Panc1 (cell line): ENCODE measurements around the gene PPP1R12A. TPM values are rescaled to one million over a fixed set of nuclear protein-coding genes. Genes with fewer than 3 reads are reported as not detected.
A peak's percentile ranks its signal among the peaks of the same experiment; 100 is the strongest.

ENCODE experiments used
- ATAC-seq: fragments of 200-7000 bp; cut with Tn5 transposase; 2 replicates; pipeline ENCODE4 v1.9.1; 2020; ENCODE audit warnings: mild to moderate bottlenecking, moderate library complexity
- BruUV-seq: library from RNA; stranded (reverse); fragments of 400-500 nt; replicated peaks from 2 replicates; lab custom pipeline; 2021; lab: Mats Ljungman, UMichigan
- CTCF ChIA-PET: fragments of 300-600 bp; sonication (Branson Sonifier 250); formaldehyde crosslinking; loops from one replicate; lab custom pipeline; 2022; ENCODE audit warnings: antibody characterized with exemption; lab: Charles Lee
- POLR2A ChIA-PET: fragments of 300-600 bp; sonication (Branson Sonifier 250); formaldehyde crosslinking; loops from one replicate; lab custom pipeline; 2022; ENCODE audit warnings: antibody characterized with exemption; lab: Charles Lee
- DNase-seq: peaks from one replicate; pipeline ENCODE4 v3.0.0-alpha.2; 2010; ENCODE audit warnings: low read depth, low spot score
- H3K27ac ChIP-seq: 2 replicates; pipeline ENCODE4 v1.5.1; 2011; ENCODE audit warnings: mild to moderate bottlenecking, low read length, inconsistent platforms
- H3K27me3 ChIP-seq: fragments of 200-500 bp; sonication (Bioruptor generic); 2 replicates; pipeline ENCODE4 v1.6.0; 2014; ENCODE audit warnings: low read length, inconsistent platforms; ENCODE audit not compliant: control insufficient read depth, insufficient read depth
- H3K36me3 ChIP-seq: fragments of 200-500 bp; sonication (Bioruptor generic); 2 replicates; pipeline ENCODE4 v1.5.1; 2014; ENCODE audit warnings: inconsistent platforms, mild to moderate bottlenecking, low read length, moderate library complexity; ENCODE audit not compliant: control insufficient read depth, insufficient read depth
- H3K4me1 ChIP-seq: 2 replicates; pipeline ENCODE4 v1.5.1; 2011; ENCODE audit warnings: inconsistent platforms, mild to moderate bottlenecking, low read length, moderate library complexity; ENCODE audit not compliant: control insufficient read depth, insufficient read depth
- H3K4me3 ChIP-seq, 2 experiments: 2 replicates each; pipeline ENCODE4 v1.5.1; 2011 to 2012; ENCODE audit warnings: low read depth in 2 of 2, low read length in 2 of 2, mild to moderate bottlenecking in 2 of 2, inconsistent platforms in 1 of 2, moderate library complexity in 1 of 2
- H3K9me3 ChIP-seq: fragments of 200-500 bp; sonication (Bioruptor generic); 2 replicates; pipeline ENCODE4 v1.5.1; 2014; ENCODE audit warnings: low read depth, mild to moderate bottlenecking, inconsistent platforms, low read length, moderate library complexity; ENCODE audit not compliant: control insufficient read depth, insufficient read depth
- CTCF ChIP-seq: fragments of 450-650 bp; IDR thresholded peaks from 2 replicates; pipeline ENCODE4 v1.5.1; 2017; ENCODE audit warnings: mild to moderate bottlenecking
- POLR2AphosphoS5 ChIP-seq: IDR thresholded peaks from 2 replicates; pipeline ENCODE4 v1.6.1; 2012; ENCODE audit warnings: mild to moderate bottlenecking, low read depth, low read length, moderate library complexity
- SIN3A ChIP-seq: IDR thresholded peaks from 2 replicates; pipeline ENCODE4 v1.6.1; 2012; ENCODE audit warnings: low read depth, mild to moderate bottlenecking, low read length, moderate library complexity, borderline replicate concordance; ENCODE audit not compliant: insufficient read depth
- TCF7L2 ChIP-seq: IDR thresholded peaks from 2 replicates; pipeline ENCODE4 v1.6.1; 2011; ENCODE audit warnings: mild to moderate bottlenecking, low read depth, low read length, inconsistent platforms
- in situ Hi-C: cut with HindIII; loops from 2 replicates; pipeline ENCODE4 v1.10.0; 2016; ENCODE audit warnings: low sequenced_read_pairs, low pct_unique_long_range_greater_than_20kb
- intact Hi-C: fragments of 100-400 bp; cut with micrococcal nuclease; formaldehyde crosslinking; loops from one replicate; pipeline ENCODE4 v1.10.0; 2022; ENCODE audit not compliant: unreplicated experiment
- total RNA-seq: library from RNA; stranded (reverse); gene quantifications from one replicate; pipeline ENCODE4 v1.2.1, GENCODE V29; 2021; ENCODE audit not compliant: unreplicated experiment
- TF ChIP-seq, protein P1 (sequence below), 2 experiments: IDR thresholded peaks; 2 replicates each; pipeline ENCODE4 v1.6.1; 2011 to 2012; ENCODE audit warnings: low read depth in 2 of 2, control low read depth in 1 of 2, low read length in 1 of 2, mild to moderate bottlenecking in 1 of 2, moderate library complexity in 1 of 2; ENCODE audit not compliant: insufficient read depth in 1 of 2

The PPP1R12A gene
- total RNA-seq, 1 experiment from 2014 or later, result 61.6 TPM

DNA sequence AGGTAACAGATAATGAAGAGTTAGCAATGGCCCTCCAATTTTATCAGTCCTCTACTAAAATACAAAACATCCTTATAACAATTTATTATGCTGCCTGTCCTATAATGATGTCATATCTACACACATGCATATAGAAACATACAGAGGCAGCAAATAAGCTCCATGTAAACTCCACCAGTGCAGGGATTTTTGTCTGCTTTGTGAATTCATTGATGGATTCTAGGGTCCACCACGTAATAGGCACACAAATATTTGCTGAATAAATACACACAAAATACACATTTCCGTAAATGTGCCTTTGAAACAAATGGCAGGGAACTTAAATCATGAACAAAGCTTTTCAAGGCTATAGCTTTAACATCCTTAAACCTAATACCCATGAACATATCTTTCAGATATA, 34.7 kb downstream of the PPP1R12A start:
- Histone ChIP-seq H3K4me1 (peaks cover 6% of the 10 kb centered on the region), H3K9me3 (no peaks in the 10 kb centered on the region), H3K27ac (no peak overlapping the region), H3K27me3 (no peaks in the 10 kb centered on the region), H3K36me3 (no peaks in the 10 kb centered on the region), H3K4me3 (no peak overlapping the region)
- TF ChIP-seq, protein P1, sequence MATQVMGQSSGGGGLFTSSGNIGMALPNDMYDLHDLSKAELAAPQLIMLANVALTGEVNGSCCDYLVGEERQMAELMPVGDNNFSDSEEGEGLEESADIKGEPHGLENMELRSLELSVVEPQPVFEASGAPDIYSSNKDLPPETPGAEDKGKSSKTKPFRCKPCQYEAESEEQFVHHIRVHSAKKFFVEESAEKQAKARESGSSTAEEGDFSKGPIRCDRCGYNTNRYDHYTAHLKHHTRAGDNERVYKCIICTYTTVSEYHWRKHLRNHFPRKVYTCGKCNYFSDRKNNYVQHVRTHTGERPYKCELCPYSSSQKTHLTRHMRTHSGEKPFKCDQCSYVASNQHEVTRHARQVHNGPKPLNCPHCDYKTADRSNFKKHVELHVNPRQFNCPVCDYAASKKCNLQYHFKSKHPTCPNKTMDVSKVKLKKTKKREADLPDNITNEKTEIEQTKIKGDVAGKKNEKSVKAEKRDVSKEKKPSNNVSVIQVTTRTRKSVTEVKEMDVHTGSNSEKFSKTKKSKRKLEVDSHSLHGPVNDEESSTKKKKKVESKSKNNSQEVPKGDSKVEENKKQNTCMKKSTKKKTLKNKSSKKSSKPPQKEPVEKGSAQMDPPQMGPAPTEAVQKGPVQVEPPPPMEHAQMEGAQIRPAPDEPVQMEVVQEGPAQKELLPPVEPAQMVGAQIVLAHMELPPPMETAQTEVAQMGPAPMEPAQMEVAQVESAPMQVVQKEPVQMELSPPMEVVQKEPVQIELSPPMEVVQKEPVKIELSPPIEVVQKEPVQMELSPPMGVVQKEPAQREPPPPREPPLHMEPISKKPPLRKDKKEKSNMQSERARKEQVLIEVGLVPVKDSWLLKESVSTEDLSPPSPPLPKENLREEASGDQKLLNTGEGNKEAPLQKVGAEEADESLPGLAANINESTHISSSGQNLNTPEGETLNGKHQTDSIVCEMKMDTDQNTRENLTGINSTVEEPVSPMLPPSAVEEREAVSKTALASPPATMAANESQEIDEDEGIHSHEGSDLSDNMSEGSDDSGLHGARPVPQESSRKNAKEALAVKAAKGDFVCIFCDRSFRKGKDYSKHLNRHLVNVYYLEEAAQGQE (IDR thresholded peaks at IDR 0.05; ENCODE audit: insufficient read depth in 1 of 2, low read depth in 2 of 2, low read length in 1 of 2), result no peak
- TF ChIP-seq TCF7L2, result no peak
- no peak for TF ChIP-seq POLR2AphosphoS5
- no peak for TF ChIP-seq CTCF
- no peak for TF ChIP-seq SIN3A
- intact Hi-C loops, result no loop called here
- POLR2A ChIA-PET, result no interaction called here
- ATAC-seq (no peak), DNase-seq (no peak)
- in situ Hi-C loops, result no loop called here
- CTCF ChIA-PET, result no interaction called here
- BruUV-seq, result no TSS peak

GRCh38 chr12:79897617-79898016, 37.3 kb downstream of the PPP1R12A start:
- no peak overlapping the region for H3K27ac ChIP-seq

More at GRCh38 chr12:79897617-79898016, 37.3 kb downstream of the PPP1R12A start:
- H3K4me1 ChIP-seq, result peaks cover 6% of the 10 kb centered on the region
- ChIA-PET POLR2A (no interaction called here), CTCF (no interaction called here)
- no TSS peak for BruUV-seq
- TF ChIP-seq CTCF (no peak), POLR2AphosphoS5 (no peak), TCF7L2 (no peak), SIN3A (no peak)
- TF ChIP-seq, protein P1 (IDR thresholded peaks at IDR 0.05; ENCODE audit: insufficient read depth in 1 of 2, low read depth in 2 of 2, low read length in 1 of 2), result no peak
- H3K4me3 ChIP-seq, result no peak overlapping the region
- no peaks in the 10 kb centered on the region for H3K27me3 ChIP-seq
- ATAC-seq, result peak; percentile 79; the same call in 1 of the 2 replicates
- no peaks in the 10 kb centered on the region for H3K9me3 ChIP-seq
- intact Hi-C loops (no loop called here), in situ Hi-C loops (no loop called here)
- H3K36me3 ChIP-seq, result no peaks in the 10 kb centered on the region
- no peak for DNase-seq
